SU-DHL-6 (cell line): ENCODE data around the gene C3orf80.

Source experiments
- H2AFZ ChIP-seq: fragments of 200-600 bp; sonication (generic); 2 replicates; pipeline ENCODE4 v1.6.1; 2014; ENCODE audit warnings: low read depth, mild to moderate bottlenecking, moderate library complexity, mixed read lengths, antibody characterized with exemption, low read length; ENCODE audit not compliant: severe bottlenecking
- H3F3A ChIP-seq: fragments of 200-600 bp; shearing (Covaris generic); 2 replicates; pipeline ENCODE4 v1.6.0; 2016; ENCODE audit warnings: antibody characterized with exemption, mild to moderate bottlenecking; ENCODE audit not compliant: insufficient read depth
- H3K27ac ChIP-seq: fragments of 200-600 bp; sonication (generic); 2 replicates; pipeline ENCODE4 v1.5.1; 2016; ENCODE audit warnings: low read depth, mild to moderate bottlenecking, low read length, moderate library complexity, mixed read lengths
- H3K27me3 ChIP-seq: fragments of 200-600 bp; sonication (generic), shearing (Covaris generic); 2 replicates; pipeline ENCODE4 v1.6.0; 2014; ENCODE audit warnings: mild to moderate bottlenecking, low read length
- H3K36me3 ChIP-seq: fragments of 200-600 bp; sonication (generic); 2 replicates; pipeline ENCODE4 v1.6.1; 2014; ENCODE audit warnings: mild to moderate bottlenecking, low read length, mixed read lengths
- H3K4me2 ChIP-seq: fragments of 300-600, 200-600 bp; shearing (Covaris generic), sonication (generic); 2 replicates; pipeline ENCODE4 v1.6.0; 2014; ENCODE audit warnings: low read length, low read depth, mild to moderate bottlenecking; ENCODE audit not compliant: poor library complexity, severe bottlenecking
- H3K4me3 ChIP-seq: fragments of 200-600 bp; sonication (generic); 2 replicates; pipeline ENCODE4 v1.5.1; 2014; ENCODE audit warnings: antibody characterized with exemption, low read length, mild to moderate bottlenecking, mixed read lengths; ENCODE audit not compliant: insufficient read depth, poor library complexity, severe bottlenecking
- H3K79me2 ChIP-seq: fragments of 200-600 bp; sonication (generic); 2 replicates; pipeline ENCODE4 v1.6.1; 2014; ENCODE audit warnings: mild to moderate bottlenecking, low read length, moderate library complexity; ENCODE audit not compliant: insufficient read depth
- H3K9ac ChIP-seq: fragments of 200-600 bp; sonication (generic); 2 replicates; pipeline ENCODE4 v1.7.0; 2014; ENCODE audit warnings: mild to moderate bottlenecking, low read length
- H3K9me2 ChIP-seq: fragments of 200-600 bp; sonication (generic); replicated peaks from 2 replicates; pipeline ENCODE4 v1.6.1; 2014; ENCODE audit warnings: low read length; ENCODE audit not compliant: insufficient read depth
- H3K9me3 ChIP-seq: fragments of 200-600 bp; sonication (generic); 2 replicates; pipeline ENCODE4 v1.6.1; 2014; ENCODE audit warnings: low read length, mixed read lengths; ENCODE audit not compliant: insufficient read depth
- H4K20me1 ChIP-seq: fragments of 200-600 bp; sonication (generic); 2 replicates; pipeline ENCODE4 v1.6.1; 2014; ENCODE audit warnings: low read depth, mild to moderate bottlenecking, antibody characterized with exemption, low read length, moderate library complexity, mixed read lengths
- EZH2phosphoT487 ChIP-seq: fragments of 200-600 bp; sonication (generic), shearing (Covaris generic); conservative IDR thresholded peaks from 2 replicates; pipeline ENCODE4 v1.6.1; 2018; ENCODE audit warnings: mild to moderate bottlenecking, antibody characterized with exemption, low read length, moderate library complexity, mixed read lengths
- TF ChIP-seq, protein P1 (sequence below): fragments of 200-600 bp; sonication (generic); IDR thresholded peaks from one replicate; pipeline ENCODE4 v1.5.1; 2017; ENCODE audit warnings: antibody characterized with exemption, mild to moderate bottlenecking, low read length, moderate library complexity; ENCODE audit not compliant: insufficient read depth, poor library complexity, severe bottlenecking

Gene C3orf80

DNA sequence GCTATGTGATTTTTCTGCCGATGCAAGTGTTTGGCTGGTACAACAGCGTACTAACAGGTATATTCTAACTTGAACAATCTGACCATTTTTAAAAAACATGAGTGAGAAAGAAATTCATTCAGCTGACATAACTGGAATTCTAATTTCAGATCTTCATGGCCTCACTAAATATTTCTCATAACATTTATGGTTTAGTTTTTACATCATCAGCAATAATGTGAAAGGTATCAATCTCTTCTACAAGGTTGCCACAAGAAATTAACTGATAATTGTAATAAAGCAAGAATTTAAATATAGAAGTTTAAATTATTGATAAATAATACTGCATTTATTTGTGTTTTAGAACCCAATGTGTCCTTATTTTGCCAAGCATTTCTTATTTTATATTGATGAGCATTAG is 5.2 kb upstream of the C3orf80 start:
- no peaks in the 10 kb centered on the region for H3K27me3 ChIP-seq
- no peak overlapping the region for H3K4me2 ChIP-seq
- no peak overlapping the region for H2AFZ ChIP-seq
- no peaks in the 10 kb centered on the region for H3K9me2 ChIP-seq
- H3F3A ChIP-seq = no peaks in the 10 kb centered on the region
- H3K9me3 ChIP-seq = no peaks in the 10 kb centered on the region
- TF ChIP-seq, protein P1, sequence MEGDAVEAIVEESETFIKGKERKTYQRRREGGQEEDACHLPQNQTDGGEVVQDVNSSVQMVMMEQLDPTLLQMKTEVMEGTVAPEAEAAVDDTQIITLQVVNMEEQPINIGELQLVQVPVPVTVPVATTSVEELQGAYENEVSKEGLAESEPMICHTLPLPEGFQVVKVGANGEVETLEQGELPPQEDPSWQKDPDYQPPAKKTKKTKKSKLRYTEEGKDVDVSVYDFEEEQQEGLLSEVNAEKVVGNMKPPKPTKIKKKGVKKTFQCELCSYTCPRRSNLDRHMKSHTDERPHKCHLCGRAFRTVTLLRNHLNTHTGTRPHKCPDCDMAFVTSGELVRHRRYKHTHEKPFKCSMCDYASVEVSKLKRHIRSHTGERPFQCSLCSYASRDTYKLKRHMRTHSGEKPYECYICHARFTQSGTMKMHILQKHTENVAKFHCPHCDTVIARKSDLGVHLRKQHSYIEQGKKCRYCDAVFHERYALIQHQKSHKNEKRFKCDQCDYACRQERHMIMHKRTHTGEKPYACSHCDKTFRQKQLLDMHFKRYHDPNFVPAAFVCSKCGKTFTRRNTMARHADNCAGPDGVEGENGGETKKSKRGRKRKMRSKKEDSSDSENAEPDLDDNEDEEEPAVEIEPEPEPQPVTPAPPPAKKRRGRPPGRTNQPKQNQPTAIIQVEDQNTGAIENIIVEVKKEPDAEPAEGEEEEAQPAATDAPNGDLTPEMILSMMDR = no peak
- no peak for TF ChIP-seq EZH2phosphoT487
- H3K79me2 ChIP-seq = no peaks in the 10 kb centered on the region
- H3K9ac ChIP-seq = no peak overlapping the region
- H3K27ac ChIP-seq = no peak overlapping the region
- no peak overlapping the region for H3K4me3 ChIP-seq
- H3K36me3 ChIP-seq = no peaks in the 10 kb centered on the region
- no peaks in the 10 kb centered on the region for H4K20me1 ChIP-seq

GRCh38 chr3:160221019-160221418 is 4.2 kb upstream of the C3orf80 start:
- no peak overlapping the region for H2AFZ ChIP-seq
- H3K79me2 ChIP-seq = no peaks in the 10 kb centered on the region
- H3K4me2 ChIP-seq = no peak overlapping the region
- no peaks in the 10 kb centered on the region for H3K9me3 ChIP-seq
- H3K27ac ChIP-seq = no peak overlapping the region
- TF ChIP-seq, protein P1 = no peak
- no peak for TF ChIP-seq EZH2phosphoT487
- H3K4me3 ChIP-seq = no peak overlapping the region
- H3K9me2 ChIP-seq = no peaks in the 10 kb centered on the region
- no peaks in the 10 kb centered on the region for H4K20me1 ChIP-seq
- H3F3A ChIP-seq = no peaks in the 10 kb centered on the region
- no peaks in the 10 kb centered on the region for H3K36me3 ChIP-seq
- no peak overlapping the region for H3K9ac ChIP-seq
- no peaks in the 10 kb centered on the region for H3K27me3 ChIP-seq

DNA sequence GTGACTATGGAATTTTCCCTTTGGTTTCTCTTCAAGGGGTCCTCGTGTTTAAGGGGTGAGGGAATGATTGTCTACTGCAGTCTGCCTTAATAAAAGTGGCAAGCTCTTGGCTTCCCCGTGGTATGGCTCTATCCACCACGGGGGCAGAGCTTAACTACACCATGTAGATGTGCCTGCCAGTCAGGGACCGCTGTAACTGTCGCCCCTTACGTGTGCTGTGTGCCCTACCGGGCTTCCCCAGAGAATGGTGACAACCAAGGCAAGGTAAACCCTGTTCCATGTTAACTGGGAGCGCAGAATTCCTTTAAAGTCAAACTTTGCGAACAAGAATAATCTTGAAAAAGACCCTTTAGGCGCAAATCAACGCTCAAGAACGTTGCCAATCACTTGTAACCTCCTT is 966 bp upstream of the C3orf80 start:
- no peak overlapping the region for H3K4me2 ChIP-seq

More for the DNA sequence above, 966 bp upstream of the C3orf80 start:
- H3K27ac ChIP-seq = no peak overlapping the region
- no peaks in the 10 kb centered on the region for H3K9me2 ChIP-seq
- H3K27me3 ChIP-seq = no peaks in the 10 kb centered on the region
- TF ChIP-seq, protein P1 = no peak
- TF ChIP-seq EZH2phosphoT487 = no peak
- H3K79me2 ChIP-seq = no peaks in the 10 kb centered on the region
- H3K36me3 ChIP-seq = no peaks in the 10 kb centered on the region
- H3K9ac ChIP-seq = no peak overlapping the region
- H4K20me1 ChIP-seq = no peaks in the 10 kb centered on the region
- no peak overlapping the region for H2AFZ ChIP-seq
- H3K9me3 ChIP-seq = no peaks in the 10 kb centered on the region
- H3F3A ChIP-seq = no peaks in the 10 kb centered on the region; the same call in 1 of the 2 replicates
- H3K4me3 ChIP-seq = no peak overlapping the region
